AG09309 (cell line): Measurements from ENCODE around the gene RGS9.
"Not testable (repeated sequence)": the region's sequence is repeated elsewhere in the genome, so short reads cannot be mapped to it uniquely, and the experiment has no call there.

Experiments used
- DNase-seq: peaks from one replicate; pipeline ENCODE4 v3.0.0-alpha.2; 2010; ENCODE audit warnings: low read depth
- H3K4me3 ChIP-seq: 2 replicates; pipeline ENCODE4 v1.5.1; 2011; ENCODE audit warnings: mild to moderate bottlenecking, low read depth, low read length, moderate library complexity; ENCODE audit not compliant: control insufficient read depth
- TF ChIP-seq, protein P1 (sequence below): IDR thresholded peaks from 2 replicates; pipeline ENCODE4 v1.5.1; 2011; ENCODE audit warnings: mild to moderate bottlenecking, low read depth, low read length, inconsistent platforms; ENCODE audit not compliant: insufficient read depth, control insufficient read depth; ENCODE audit errors: missing control alignments

RGS9 gene

GRCh38 chr17:65109543-65109942 is 27.6 kb upstream of the RGS9 start:
- TF ChIP-seq, protein P1, sequence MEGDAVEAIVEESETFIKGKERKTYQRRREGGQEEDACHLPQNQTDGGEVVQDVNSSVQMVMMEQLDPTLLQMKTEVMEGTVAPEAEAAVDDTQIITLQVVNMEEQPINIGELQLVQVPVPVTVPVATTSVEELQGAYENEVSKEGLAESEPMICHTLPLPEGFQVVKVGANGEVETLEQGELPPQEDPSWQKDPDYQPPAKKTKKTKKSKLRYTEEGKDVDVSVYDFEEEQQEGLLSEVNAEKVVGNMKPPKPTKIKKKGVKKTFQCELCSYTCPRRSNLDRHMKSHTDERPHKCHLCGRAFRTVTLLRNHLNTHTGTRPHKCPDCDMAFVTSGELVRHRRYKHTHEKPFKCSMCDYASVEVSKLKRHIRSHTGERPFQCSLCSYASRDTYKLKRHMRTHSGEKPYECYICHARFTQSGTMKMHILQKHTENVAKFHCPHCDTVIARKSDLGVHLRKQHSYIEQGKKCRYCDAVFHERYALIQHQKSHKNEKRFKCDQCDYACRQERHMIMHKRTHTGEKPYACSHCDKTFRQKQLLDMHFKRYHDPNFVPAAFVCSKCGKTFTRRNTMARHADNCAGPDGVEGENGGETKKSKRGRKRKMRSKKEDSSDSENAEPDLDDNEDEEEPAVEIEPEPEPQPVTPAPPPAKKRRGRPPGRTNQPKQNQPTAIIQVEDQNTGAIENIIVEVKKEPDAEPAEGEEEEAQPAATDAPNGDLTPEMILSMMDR, result no peak
- H3K4me3 ChIP-seq, result no peak overlapping the region
- DNase-seq, result no peak

DNA sequence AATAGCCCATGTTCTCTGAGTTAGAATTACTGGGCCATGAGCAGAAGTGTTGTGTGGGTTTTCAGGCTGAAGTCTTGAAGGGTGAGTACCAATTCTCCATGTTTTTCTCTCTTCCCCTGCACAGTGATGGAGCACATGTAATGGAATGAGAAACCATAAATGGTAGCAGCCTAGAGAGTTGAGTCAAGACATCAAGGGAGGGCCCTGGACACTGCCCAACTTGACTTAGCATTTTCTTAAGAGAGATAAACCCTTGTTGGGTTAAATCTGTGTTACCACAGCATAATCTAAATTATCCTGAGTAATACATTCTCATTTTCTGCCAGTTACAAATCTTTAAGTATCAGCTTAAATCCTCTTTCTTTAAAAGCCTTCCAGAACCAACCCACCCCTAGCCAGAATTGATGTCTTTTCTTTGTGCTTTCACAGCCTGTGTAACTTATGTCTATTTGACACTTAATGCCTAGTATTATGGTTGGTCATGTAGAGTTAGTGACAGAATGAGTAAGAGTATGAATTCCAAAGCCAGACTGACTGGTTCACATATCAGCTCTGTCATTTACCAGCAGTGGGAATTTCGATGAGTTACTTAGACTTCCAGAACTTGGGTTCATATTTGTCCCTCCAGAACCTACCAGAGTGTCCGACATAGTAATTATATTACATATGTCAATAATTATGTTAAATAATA is 27.0 kb upstream of the RGS9 start:
- no peak for DNase-seq
- no peak overlapping the region for H3K4me3 ChIP-seq
- TF ChIP-seq, protein P1, result no peak

DNA sequence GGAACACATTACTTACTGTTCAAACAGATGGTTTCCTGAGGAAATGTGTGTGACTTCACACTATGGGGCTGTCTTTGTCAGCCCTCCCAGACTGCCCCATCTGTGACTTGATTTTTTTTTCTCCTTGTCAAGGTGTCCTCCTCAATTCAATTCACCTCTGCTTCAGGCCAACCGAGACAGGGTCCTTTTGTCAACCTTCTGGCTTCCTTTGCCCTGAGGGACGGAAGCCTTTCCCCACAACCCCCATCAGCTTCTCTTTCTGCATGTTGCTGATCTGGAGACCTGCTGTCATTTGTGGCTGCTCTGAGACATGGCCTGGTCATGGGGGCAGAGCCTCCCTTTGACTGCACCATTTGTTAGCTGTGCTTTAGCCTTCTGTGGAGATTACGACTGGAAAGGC is 21.3 kb upstream of the RGS9 start:
- DNase-seq, result no peak
- no peak overlapping the region for H3K4me3 ChIP-seq
- TF ChIP-seq, protein P1, result no peak

- DNase-seq, H3K4me3 ChIP-seq: not testable (repeated sequence)
These were observed 20.7 kb upstream of the RGS9 start for GRCh38 chr17:65116515-65116914.

GRCh38 chr17:65117384-65118035 is 19.7 kb upstream of the RGS9 start:
- no peak for DNase-seq
- H3K4me3 ChIP-seq, result no peak overlapping the region
- TF ChIP-seq, protein P1, result no peak

- no peak overlapping the region for H3K4me3 ChIP-seq
- TF ChIP-seq, protein P1, result no peak
- DNase-seq, result no peak
These were observed 15.8 kb upstream of the RGS9 start for GRCh38 chr17:65121368-65121767.
